B cell (primary cell): ENCODE measurements around the gene CARMIL1. TPM values are rescaled to one million over a fixed set of nuclear protein-coding genes. Genes with fewer than 3 reads are reported as not detected.

Experiments used
- ATAC-seq: fragments of 200-7000 bp; cut with Tn5 transposase; one replicate; pipeline ENCODE4 v1.10.0; 2021; ENCODE audit warnings: low read depth, mild to moderate bottlenecking, moderate number of reproducible peaks, moderate library complexity
- CTCF ChIA-PET: fragments of 350-600 bp; sonication (Branson Sonifier 250); formaldehyde crosslinking; loops from one replicate; lab custom pipeline; 2021; ENCODE audit warnings: antibody characterized with exemption, inconsistent platforms; lab: Charles Lee
- POLR2A ChIA-PET: fragments of 350-600 bp; sonication (Branson Sonifier 250); formaldehyde crosslinking; loops from one replicate; lab custom pipeline; 2021; ENCODE audit warnings: antibody characterized with exemption; lab: Charles Lee
- DNase-seq: peaks from one replicate; pipeline ENCODE4 v3.0.0; 2013
- H2AFZ ChIP-seq: 2 replicates; pipeline ENCODE4 v1.6.1; 2012; ENCODE audit warnings: mild to moderate bottlenecking, low read depth, low read length; ENCODE audit not compliant: insufficient read depth, poor library complexity, severe bottlenecking
- H3K27ac ChIP-seq, 2 donors: 1 replicate in 1 of 2; 2 replicates in 1 of 2; pipeline ENCODE4 v1.5.1; 2012 to 2013; ENCODE audit warnings: low read length in 2 of 2, mild to moderate bottlenecking in 2 of 2, moderate library complexity in 1 of 2
- H3K27me3 ChIP-seq, 4 experiments: fragments of 200-600 bp in 1 of 4; sonication (generic) in 1 of 4; replicated peaks in 1 of 4; 1 replicate in 2 of 4; 2 replicates in 2 of 4; pipeline versions ENCODE4 v1.6.1 to v1.7.0; 2013 to 2016; ENCODE audit warnings: low read length in 3 of 4, mild to moderate bottlenecking in 2 of 4, mixed read lengths in 1 of 4, moderate library complexity in 1 of 4; ENCODE audit not compliant: insufficient read depth in 4 of 4, control insufficient read depth in 3 of 4; ENCODE audit errors: control extremely low read depth in 1 of 4
- H3K36me3 ChIP-seq, 2 experiments: replicated peaks in 1 of 2; 1 replicate in 1 of 2; 2 replicates in 1 of 2; pipeline versions ENCODE4 v1.6.1 to v1.7.1; 2013; ENCODE audit warnings: low read length in 1 of 2; ENCODE audit not compliant: insufficient read depth in 2 of 2, control insufficient read depth in 1 of 2; ENCODE audit errors: control extremely low read depth in 1 of 2, extremely low read depth in 1 of 2
- H3K4me1 ChIP-seq, 2 donors: fragments of 200-600 bp in 1 of 2; sonication (generic) in 1 of 2; 1 replicate in 1 of 2; 2 replicates in 1 of 2; pipeline versions ENCODE4 v1.5.1 to v1.6.1; 2013 to 2017; ENCODE audit warnings: low read length in 2 of 2; ENCODE audit not compliant: control insufficient read depth in 2 of 2, insufficient read depth in 2 of 2
- H3K4me2 ChIP-seq: replicated peaks from 2 replicates; pipeline ENCODE3; 2012; ENCODE audit warnings: mild to moderate bottlenecking, low read depth, low read length; ENCODE audit not compliant: poor library complexity, severe bottlenecking
- H3K4me3 ChIP-seq, 5 experiments: fragments of 200-600 bp in 1 of 5; sonication (generic) in 1 of 5; 1 replicate in 3 of 5; 2 replicates in 2 of 5; pipeline versions ENCODE4 v1.5.1 to v1.7.0; 2011 to 2016; ENCODE audit warnings: low read length in 4 of 5, mild to moderate bottlenecking in 4 of 5, low read depth in 2 of 5, control low read depth in 1 of 5, moderate library complexity in 1 of 5; ENCODE audit not compliant: insufficient read depth in 1 of 5; ENCODE audit errors: control extremely low read depth in 1 of 5, extremely low read depth in 1 of 5
- H3K79me2 ChIP-seq: fragments of 200-600 bp; sonication (generic); one replicate; pipeline ENCODE4 v1.6.0; 2016; ENCODE audit warnings: low read length; ENCODE audit not compliant: control insufficient read depth, insufficient read depth
- H3K9ac ChIP-seq: fragments of 200-600 bp; sonication (generic); 2 replicates; pipeline ENCODE4 v1.6.1; 2017; ENCODE audit warnings: mild to moderate bottlenecking, low read length, moderate library complexity
- H3K9me3 ChIP-seq, 3 donors: one replicate each; pipeline versions ENCODE4 v1.6.1 to v1.7.1; 2013; ENCODE audit warnings: low read length in 2 of 3; ENCODE audit not compliant: control insufficient read depth in 2 of 3, insufficient read depth in 1 of 3; ENCODE audit errors: control extremely low read depth in 1 of 3
- H4K20me1 ChIP-seq: 2 replicates; pipeline ENCODE4 v1.6.0; 2012; ENCODE audit warnings: mild to moderate bottlenecking, low read length; ENCODE audit not compliant: insufficient read depth, control insufficient read depth, poor library complexity, severe bottlenecking
- H3K27ac Mint-ChIP-seq: one replicate; pipeline ENCODE4 v1.8.0; 2021; ENCODE audit warnings: mixed read lengths
- H3K27me3 Mint-ChIP-seq: one replicate; pipeline ENCODE4 v1.8.0; 2021; ENCODE audit warnings: mixed read lengths
- H3K4me1 Mint-ChIP-seq: one replicate; pipeline ENCODE4 v1.8.0; 2021; ENCODE audit warnings: mixed read lengths
- H3K4me3 Mint-ChIP-seq: one replicate; pipeline ENCODE4 v1.8.0; 2021; ENCODE audit warnings: mixed read lengths
- H3K9me3 Mint-ChIP-seq: one replicate; pipeline ENCODE4 v1.8.0; 2022; ENCODE audit warnings: mixed read lengths; ENCODE audit not compliant: insufficient read depth
- CTCF ChIP-seq: fragments of 200-600 bp; IDR thresholded peaks from one replicate; pipeline ENCODE4 v1.8.0; 2022; ENCODE audit warnings: antibody characterized with exemption, mild to moderate bottlenecking
- EZH2 ChIP-seq: IDR thresholded peaks from 2 replicates; pipeline ENCODE4 v1.6.1; 2012; ENCODE audit warnings: borderline replicate concordance, low read depth, mild to moderate bottlenecking, moderate library complexity, low read length; ENCODE audit not compliant: insufficient read depth, poor library complexity, severe bottlenecking
- WGBS: methylation state at CpG from one replicate; pipeline ENCODE4 v1.1.5; 2013; ENCODE audit warnings: missing lambda C conversion rate; ENCODE audit not compliant: insufficient coverage; 5-methylcytosine and 5-hydroxymethylcytosine counted together
- intact Hi-C: fragments of 100-400 bp; cut with micrococcal nuclease; formaldehyde crosslinking; loops from one replicate; pipeline ENCODE4 v1.10.0; 2022
- polyA plus RNA-seq: library from polyadenylated mRNA; depleted of rRNA; stranded (reverse); fragments of >200 nt; gene quantifications from 2 replicates; pipeline ENCODE4 v1.2.3, GENCODE V29; 2012
- total RNA-seq, 2 donors: library from RNA; stranded (reverse); fragments of 120-200 nt in 1 of 2; gene quantifications; 1 replicate in 1 of 2; 2 replicates in 1 of 2; pipeline versions ENCODE4 v1.2.3 to v1.2.4, GENCODE V29; 2013 to 2022

CARMIL1 gene
- total and polyA plus RNA-seq, 2 donors (not counting 1 experiment from before 2014, with no cell fraction given), result 7.5 to 11.0 TPM

- H3K27me3 Mint-ChIP-seq, result no peaks in the 10 kb centered on the region
- Histone ChIP-seq H3K79me2 (peaks cover 13% of the 10 kb centered on the region), H3K9ac (no peak overlapping the region), H3K4me1 (peaks cover 0 to 9% of the 10 kb centered on the region in 2 donors), H3K27me3 (no peaks in the 10 kb centered on the region), H3K4me3 (no peak overlapping the region), H4K20me1 (no peaks in the 10 kb centered on the region), H3K36me3 (no peaks in the 10 kb centered on the region), H3K4me2 (no peak overlapping the region), H2AFZ (no peak overlapping the region), H3K9me3 (no peaks in the 10 kb centered on the region), H3K27ac (no peak overlapping the region)
- CTCF ChIA-PET, result no interaction called here
- no peaks in the 10 kb centered on the region for H3K9me3 Mint-ChIP-seq
- peaks cover 19% of the 10 kb centered on the region for H3K4me1 Mint-ChIP-seq
- H3K4me3 Mint-ChIP-seq, result no peak overlapping the region
- DNase-seq, result no peak
- intact Hi-C loops, result no loop called here
- no peak for ATAC-seq
- no peak overlapping the region for H3K27ac Mint-ChIP-seq
- POLR2A ChIA-PET, result no interaction called here
- no peak for TF ChIP-seq EZH2
- no peak for TF ChIP-seq CTCF
- WGBS, result 88% methylated on average over 9 of the region's 10 CpGs
Measured at GRCh38 chr6:25315194-25316177, 36.3 kb downstream of the CARMIL1 start.

- Mint-ChIP-seq H3K9me3 (no peaks in the 10 kb centered on the region), H3K27ac (no peak overlapping the region), H3K27me3 (no peaks in the 10 kb centered on the region), H3K4me1 (peaks cover 15% of the 10 kb centered on the region), H3K4me3 (no peak overlapping the region)
- ChIA-PET CTCF (no interaction called here), POLR2A (no interaction called here)
- Histone ChIP-seq H3K4me1 (peaks cover 0 to 9% of the 10 kb centered on the region in 2 donors), H3K4me3 (no peak overlapping the region), H3K79me2 (peaks cover 3% of the 10 kb centered on the region), H3K27ac (no peak overlapping the region), H3K9me3 (no peaks in the 10 kb centered on the region), H3K9ac (no peak overlapping the region), H4K20me1 (no peaks in the 10 kb centered on the region), H3K27me3 (no peaks in the 10 kb centered on the region), H3K4me2 (no peak overlapping the region), H2AFZ (no peak overlapping the region), H3K36me3 (no peaks in the 10 kb centered on the region)
- DNase-seq (no peak), ATAC-seq (no peak)
- 83% methylated on average over 1 of the region's 4 CpGs for WGBS
- TF ChIP-seq EZH2, result no peak
- no peak for TF ChIP-seq CTCF
- intact Hi-C loops, result no loop called here
Measured at GRCh38 chr6:25316626-25317025, 37.5 kb downstream of the CARMIL1 start.
